ENCODE data around the gene FGF3.

FGF3 gene

DNA sequence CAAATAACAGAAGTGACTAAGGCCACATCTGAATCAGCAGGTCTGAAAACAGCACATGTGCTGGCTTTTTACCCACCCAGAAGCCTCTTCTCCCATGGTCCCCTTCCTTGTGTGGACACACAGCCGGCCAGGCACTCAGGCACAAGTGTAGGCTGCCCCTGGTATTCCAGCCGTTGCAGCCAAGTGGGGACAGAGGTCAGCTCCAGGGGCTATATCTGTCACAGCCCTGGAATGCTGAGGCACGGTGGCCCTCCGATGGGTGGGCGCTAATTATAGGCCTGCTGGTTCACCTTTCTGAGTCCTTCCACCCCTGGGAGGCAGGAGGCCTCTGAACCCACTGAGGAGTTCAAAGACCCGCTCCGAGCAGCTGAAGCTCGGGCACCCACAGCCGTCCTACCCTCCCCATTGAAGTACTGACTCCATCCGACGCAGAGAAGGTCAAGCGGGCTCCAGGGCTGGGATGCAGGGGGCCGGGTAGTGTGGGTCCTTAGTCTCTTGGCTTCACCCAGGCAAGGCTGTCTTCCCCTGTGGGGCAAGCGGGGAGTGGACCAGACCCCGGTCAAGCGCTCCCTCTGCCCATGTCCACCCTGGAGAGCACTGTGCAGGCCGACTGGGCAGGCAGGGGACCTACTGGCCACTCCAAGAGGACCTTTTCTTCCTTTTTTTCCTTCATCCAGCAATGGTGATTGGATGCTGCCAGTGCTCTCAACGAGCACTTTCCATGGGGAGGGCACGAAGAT is 14.3 kb downstream of the FGF3 start:
- DNase-seq (ENCODE audit: low read depth, low spot score): no peak

- no peak for DNase-seq (ENCODE audit: low read depth, low spot score)
Measured at GRCh38 chr11:69803604-69804218, 15.5 kb downstream of the FGF3 start.

GRCh38 chr11:69803022-69803421 is 16.2 kb downstream of the FGF3 start:
- DNase-seq (ENCODE audit: low read depth, low spot score): no peak

GRCh38 chr11:69802590-69802989 is 16.6 kb downstream of the FGF3 start:
- DNase-seq (ENCODE audit: low read depth, low spot score): no peak

- DNase-seq (ENCODE audit: low read depth, low spot score): peak; percentile 88
Measured at GRCh38 chr11:69801513-69802335, 17.5 kb downstream of the FGF3 start.

DNA sequence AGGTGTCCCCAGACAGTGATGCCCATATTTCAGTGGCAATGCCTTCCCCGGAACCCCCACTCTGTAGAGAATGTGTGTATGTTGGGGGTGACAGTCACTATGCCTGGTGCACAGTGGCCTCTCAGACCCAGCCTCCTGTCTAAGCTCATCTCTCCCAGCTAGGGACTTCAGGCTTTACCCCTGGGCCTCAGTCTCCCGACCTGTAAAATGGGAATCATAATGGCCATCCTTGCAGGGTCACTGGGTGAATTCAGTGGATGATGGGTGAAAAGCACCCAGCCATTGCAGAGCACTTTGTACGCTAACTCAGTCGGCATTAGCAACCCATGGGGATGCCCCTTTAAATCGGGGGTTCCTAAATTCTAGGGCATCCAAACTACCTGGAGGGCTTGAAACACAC is 18.9 kb downstream of the FGF3 start:
- DNase-seq (ENCODE audit: low read depth, low spot score): no peak

GRCh38 chr11:69799582-69799981 is 19.6 kb downstream of the FGF3 start:
- peak; percentile 81 for DNase-seq (ENCODE audit: low read depth, low spot score)

DNA sequence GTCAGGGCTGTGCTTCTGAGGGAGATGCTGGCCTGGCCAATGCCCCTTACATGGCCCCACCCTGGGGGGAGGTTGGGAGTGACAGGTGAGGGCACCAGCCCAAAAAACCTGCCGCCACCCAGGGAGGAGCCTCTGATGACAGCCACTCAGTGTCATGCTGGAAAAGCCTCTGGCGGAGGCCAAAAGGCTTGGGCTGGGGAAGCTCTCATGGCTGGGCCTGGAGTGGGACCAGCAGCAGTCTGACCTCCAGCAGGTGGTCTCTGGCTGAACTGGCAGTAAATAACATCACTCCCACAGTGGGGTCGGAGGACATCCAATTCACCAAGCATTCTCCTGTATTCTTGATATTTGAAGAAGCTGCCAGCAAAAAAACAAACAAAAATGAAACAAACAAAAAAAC is 20.1 kb downstream of the FGF3 start:
- DNase-seq (ENCODE audit: low read depth, low spot score): no peak

- no peak for DNase-seq (ENCODE audit: low read depth, low spot score)
Measured at GRCh38 chr11:69797737-69798528, 21.3 kb downstream of the FGF3 start.

DNA sequence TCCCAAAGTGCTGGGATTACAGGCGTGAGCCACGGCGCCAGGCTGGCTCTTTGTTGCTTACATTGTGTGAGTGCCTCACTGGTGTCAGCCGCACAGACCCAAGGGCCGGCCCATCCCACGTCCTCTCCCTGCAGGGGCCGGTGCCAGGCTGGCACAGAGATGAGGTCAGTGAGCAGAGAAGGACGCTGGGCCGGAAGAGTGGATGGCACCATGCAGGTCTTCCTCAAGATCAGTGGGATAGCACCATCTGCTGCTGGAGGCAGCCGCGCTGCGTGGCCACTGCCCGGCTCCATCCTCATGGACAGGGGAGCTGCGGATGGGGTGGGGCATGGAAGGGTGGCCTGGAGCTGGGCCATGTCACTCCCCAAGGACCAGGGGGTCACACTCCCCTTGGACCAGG is 22.1 kb downstream of the FGF3 start:
- no peak for DNase-seq (ENCODE audit: low read depth, low spot score)

DNA sequence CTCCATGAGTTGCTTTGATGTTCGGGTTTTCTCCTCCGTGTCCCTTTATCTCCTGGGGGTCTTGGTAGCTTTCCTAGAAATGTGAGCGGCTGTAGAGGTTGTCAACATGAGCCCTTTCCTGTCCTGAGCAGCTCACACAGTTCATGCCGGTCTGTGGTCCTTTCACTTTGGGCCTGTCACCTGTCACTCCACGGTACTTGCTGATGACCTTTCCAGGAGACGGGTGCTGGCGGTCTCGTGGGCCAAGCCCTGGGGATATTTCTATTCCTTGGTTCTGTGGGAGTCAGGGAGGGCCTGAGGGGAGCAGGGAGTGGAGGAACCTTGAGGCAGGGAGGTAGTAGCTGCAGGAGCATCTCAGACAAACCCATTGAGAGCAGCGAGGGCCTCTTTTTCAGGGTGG is 23.2 kb downstream of the FGF3 start:
- no peak for DNase-seq (ENCODE audit: low read depth, low spot score)

- peak; percentile 38 for DNase-seq (ENCODE audit: low read depth, low spot score)
Measured at GRCh38 chr11:69791276-69792180, 27.7 kb downstream of the FGF3 start.

GRCh38 chr11:69788956-69789355 is 30.3 kb downstream of the FGF3 start:
- DNase-seq (ENCODE audit: low read depth, low spot score): peak; percentile 54

- no peak for DNase-seq (ENCODE audit: low read depth, low spot score)
Measured at GRCh38 chr11:69787906-69788305, 31.3 kb downstream of the FGF3 start.

GRCh38 chr11:69787457-69787856 is 31.8 kb downstream of the FGF3 start:
- peak; percentile 79 for DNase-seq (ENCODE audit: low read depth, low spot score)

DNA sequence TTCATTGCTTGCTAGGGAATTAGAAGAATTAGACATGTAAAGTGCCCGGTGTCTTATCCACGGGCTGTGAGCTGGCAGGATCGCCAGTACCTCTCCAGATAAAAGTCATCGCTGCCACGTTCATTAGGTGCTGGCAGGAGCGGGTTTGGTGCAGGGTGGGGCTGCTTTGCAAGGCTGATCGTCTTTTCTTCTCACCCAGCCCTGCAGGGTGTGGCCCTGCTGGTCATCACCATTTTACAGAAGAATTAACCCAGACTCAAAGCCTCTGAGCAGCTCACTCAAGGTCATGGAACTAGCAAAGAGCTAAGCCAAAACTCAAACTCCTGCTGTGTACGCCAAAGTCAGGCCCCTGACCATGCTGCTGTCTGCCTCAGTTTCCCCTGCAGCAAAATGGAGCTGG is 38.0 kb downstream of the FGF3 start:
- no peak for DNase-seq (ENCODE audit: low read depth, low spot score)

- DNase-seq (ENCODE audit: low read depth, low spot score): no peak
Measured at GRCh38 chr11:69778373-69778772, 40.8 kb downstream of the FGF3 start.

- peak; percentile 71 for DNase-seq (ENCODE audit: low read depth, low spot score)
Measured at GRCh38 chr11:69775163-69775755, 44.0 kb downstream of the FGF3 start, which contains the start of gene FGF4. Gene FGF4, minus strand, starts transcription at chr11:69775341. Its CDS starts 257 bp downstream, at chr11:69775084.

DNA sequence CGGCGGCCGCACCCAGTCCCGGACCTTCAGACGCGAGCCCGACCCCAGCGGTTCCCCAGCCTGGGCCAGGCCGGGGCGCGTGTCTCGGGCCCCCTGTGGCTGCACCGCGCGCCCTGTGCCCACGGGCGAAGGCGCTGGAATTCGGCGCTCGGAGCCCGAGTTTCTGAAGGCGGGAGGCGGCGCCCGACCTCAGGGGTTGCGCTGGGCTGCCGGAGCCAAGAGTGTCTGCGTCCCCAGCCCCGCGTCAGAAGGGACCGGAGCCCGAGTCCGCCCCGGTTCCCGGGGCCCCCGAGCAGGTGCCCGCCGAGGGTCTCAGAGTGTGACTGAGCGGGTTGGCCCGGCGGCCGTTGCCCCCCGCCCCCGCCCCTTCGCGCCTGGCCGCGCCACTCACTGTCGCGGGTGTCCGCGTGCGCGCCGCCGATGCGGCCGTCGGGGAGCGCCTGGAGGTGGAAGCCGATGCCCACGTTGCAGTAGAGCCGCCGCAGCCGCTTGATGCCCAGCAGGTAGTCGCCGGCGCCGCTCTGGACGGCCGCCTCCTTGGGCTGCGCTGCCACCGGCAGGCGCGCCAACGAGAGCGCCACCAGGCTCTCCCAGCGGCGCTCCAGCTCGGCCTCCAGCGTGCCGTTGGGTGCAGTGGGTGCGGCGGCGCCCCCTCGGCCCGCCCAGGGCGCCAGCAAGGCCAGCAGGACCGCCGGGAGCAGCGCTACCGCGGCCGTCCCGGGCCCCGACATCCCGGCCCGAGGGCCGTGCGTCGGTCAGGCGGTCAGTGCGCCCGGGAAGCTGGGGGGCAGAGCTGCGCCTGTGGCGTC is 44.7 kb downstream of the FGF3 start:
- DNase-seq (ENCODE audit: low read depth, low spot score): no peak

Measured in ELF-1 (cell line).